ENCODE data around the gene DENND1B.
"Not testable (repeated sequence)": the region's sequence is repeated elsewhere in the genome, so short reads cannot be mapped to it uniquely, and the experiment has no call there.

DENND1B gene

GRCh38 chr1:197567442-197567841 is 207.8 kb downstream of the DENND1B start:
- no peak for DNase-seq (ENCODE audit: low read depth in 1 of 2, low spot score in 1 of 2)

GRCh38 chr1:197561041-197561440 is 214.2 kb downstream of the DENND1B start:
- no peak for DNase-seq (ENCODE audit: low read depth in 1 of 2, low spot score in 1 of 2)

GRCh38 chr1:197559655-197560054 is 215.6 kb downstream of the DENND1B start:
- no peak for DNase-seq (ENCODE audit: low read depth in 1 of 2, low spot score in 1 of 2)

- DNase-seq (ENCODE audit: low read depth in 1 of 2, low spot score in 1 of 2), result no peak
Observed at GRCh38 chr1:197559244-197559643, 216.0 kb downstream of the DENND1B start.

GRCh38 chr1:197557302-197557701 is 218.0 kb downstream of the DENND1B start:
- DNase-seq (ENCODE audit: low read depth in 1 of 2, low spot score in 1 of 2), result no peak

GRCh38 chr1:197553281-197553680 is 222.0 kb downstream of the DENND1B start:
- DNase-seq (ENCODE audit: low read depth in 1 of 2, low spot score in 1 of 2), result no peak

- DNase-seq (ENCODE audit: low read depth in 1 of 2, low spot score in 1 of 2), result no peak
Observed at GRCh38 chr1:197546989-197547388, 228.3 kb downstream of the DENND1B start.

- DNase-seq (ENCODE audit: low read depth in 1 of 2, low spot score in 1 of 2), result no peak
Observed at GRCh38 chr1:197544553-197544952, 230.7 kb downstream of the DENND1B start.

- no peak for DNase-seq (ENCODE audit: low read depth in 1 of 2, low spot score in 1 of 2)
Observed at GRCh38 chr1:197544130-197544529, 231.2 kb downstream of the DENND1B start.

GRCh38 chr1:197541411-197541810 is 233.9 kb downstream of the DENND1B start:
- no peak for DNase-seq (ENCODE audit: low read depth in 1 of 2, low spot score in 1 of 2)

GRCh38 chr1:197526736-197527371 is 248.4 kb downstream of the DENND1B start:
- no peak for DNase-seq (ENCODE audit: low read depth in 1 of 2, low spot score in 1 of 2)

- no peak for DNase-seq (ENCODE audit: low read depth in 1 of 2, low spot score in 1 of 2)
Observed at GRCh38 chr1:197521118-197521739, 254.1 kb downstream of the DENND1B start.

GRCh38 chr1:197519741-197520334 is 255.4 kb downstream of the DENND1B start:
- DNase-seq (ENCODE audit: low read depth in 1 of 2, low spot score in 1 of 2), result no peak

- no peak for DNase-seq (ENCODE audit: low read depth in 1 of 2, low spot score in 1 of 2)
Observed at GRCh38 chr1:197515421-197515820, 259.9 kb downstream of the DENND1B start.

GRCh38 chr1:197510691-197511378 is 264.4 kb downstream of the DENND1B start:
- DNase-seq (ENCODE audit: low read depth in 1 of 2, low spot score in 1 of 2), result no peak

- DNase-seq (ENCODE audit: low read depth in 1 of 2, low spot score in 1 of 2), result no peak
Observed at GRCh38 chr1:197496722-197497121, 278.6 kb downstream of the DENND1B start.

- not testable (repeated sequence) for DNase-seq (ENCODE audit: low read depth in 1 of 2, low spot score in 1 of 2)
Observed at GRCh38 chr1:197491505-197491904, 283.8 kb downstream of the DENND1B start.

GRCh38 chr1:197486946-197487345 is 288.3 kb downstream of the DENND1B start:
- DNase-seq (ENCODE audit: low read depth in 1 of 2, low spot score in 1 of 2), result no peak

- no peak for DNase-seq (ENCODE audit: low read depth in 1 of 2, low spot score in 1 of 2)
Observed at GRCh38 chr1:197485790-197486189, 289.5 kb downstream of the DENND1B start.

- DNase-seq (ENCODE audit: low read depth in 1 of 2, low spot score in 1 of 2), result no peak
Observed at GRCh38 chr1:197481101-197481500, 294.2 kb downstream of the DENND1B start.

GRCh38 chr1:197480446-197480845 is 294.8 kb downstream of the DENND1B start:
- no peak for DNase-seq (ENCODE audit: low read depth in 1 of 2, low spot score in 1 of 2)

GRCh38 chr1:197472141-197472540 is 303.1 kb downstream of the DENND1B start:
- DNase-seq (ENCODE audit: low read depth in 1 of 2, low spot score in 1 of 2), result no peak

All from activated T-helper 1 cell treated with anti-CD3 and anti-CD28 coated beads, Interleukin-2, amount 50 U/mL, for 16 hours (primary cell).